Stimulated activated naive B cell treated with anti-CD40 and anti-IgM and Interleukin-4, amounts not matched to agents 10 μg/mL and 1 μg/mL and 100 μg/mL, for 72 hours (primary cell): ENCODE results near the gene UVSSA.
A peak's percentile ranks its signal among the peaks of the same experiment; 100 is the strongest.
"Not testable (repeated sequence)": the region's sequence is repeated elsewhere in the genome, so short reads cannot be mapped to it uniquely, and the experiment has no call there.

Experiments
- ATAC-seq, 2 donors: fragments of 150-1000 bp; cut with Tn5 transposase; replicated peaks; 2 replicates each; pipeline ENCODE4 v1.10.0; 2021; ENCODE audit warnings: moderate library complexity in 1 of 2
- DNase-seq: peaks from one replicate; pipeline ENCODE4 v3.0.0; 2021
- H3K27ac Mint-ChIP-seq: one replicate; pipeline ENCODE4 v1.8.0; 2022; ENCODE audit warnings: mild to moderate bottlenecking, mixed read lengths
- H3K27me3 Mint-ChIP-seq, 2 donors: one replicate each; pipeline ENCODE4 v1.8.0; 2022; ENCODE audit warnings: mixed read lengths in 2 of 2
- H3K36me3 Mint-ChIP-seq, 2 donors: one replicate each; pipeline ENCODE4 v1.8.0; 2022; ENCODE audit warnings: mixed read lengths in 2 of 2, mild to moderate bottlenecking in 1 of 2
- H3K4me1 Mint-ChIP-seq, 2 donors: one replicate each; pipeline ENCODE4 v1.8.0; 2022; ENCODE audit warnings: mixed read lengths in 2 of 2, mild to moderate bottlenecking in 1 of 2
- H3K4me3 Mint-ChIP-seq, 2 donors: one replicate each; pipeline ENCODE4 v1.8.0; 2022; ENCODE audit warnings: mild to moderate bottlenecking in 2 of 2, mixed read lengths in 2 of 2, moderate library complexity in 1 of 2
- H3K9me3 Mint-ChIP-seq, 2 donors: one replicate each; pipeline ENCODE4 v1.8.0; 2022; ENCODE audit warnings: mixed read lengths in 2 of 2, mild to moderate bottlenecking in 1 of 2

Gene UVSSA

GRCh38 chr4:1366371-1367229 lies 19.6 kb downstream of the UVSSA start:
- no peaks in the 10 kb centered on the region for H3K9me3 Mint-ChIP-seq
- no peak overlapping the region for H3K4me3 Mint-ChIP-seq
- ATAC-seq, result no peak
- H3K36me3 Mint-ChIP-seq, result peaks cover 16 to 33% of the 10 kb centered on the region in 2 donors
- H3K27me3 Mint-ChIP-seq, result no peaks in the 10 kb centered on the region
- H3K4me1 Mint-ChIP-seq, result peaks cover 3 to 9% of the 10 kb centered on the region in 2 donors
- DNase-seq, result no peak
- no peak overlapping the region for H3K27ac Mint-ChIP-seq

- Mint-ChIP-seq H3K4me1 (peaks cover 3 to 9% of the 10 kb centered on the region in 2 donors), H3K27ac (no peak overlapping the region), H3K27me3 (no peaks in the 10 kb centered on the region), H3K9me3 (no peaks in the 10 kb centered on the region), H3K36me3 (peaks cover 19 to 37% of the 10 kb centered on the region in 2 donors), H3K4me3 (no peak overlapping the region)
- DNase-seq, result no peak
- no peak for ATAC-seq
Measured at GRCh38 chr4:1367230-1367935, 20.4 kb downstream of the UVSSA start.

- H3K27me3 Mint-ChIP-seq, result no peaks in the 10 kb centered on the region
- H3K4me3 Mint-ChIP-seq, result no peak overlapping the region
- H3K27ac Mint-ChIP-seq, result no peak overlapping the region
- H3K9me3 Mint-ChIP-seq, result no peaks in the 10 kb centered on the region
- ATAC-seq (no peak), DNase-seq (no peak)
- peaks cover 24 to 42% of the 10 kb centered on the region in 2 donors for H3K36me3 Mint-ChIP-seq
- peaks cover 3 to 9% of the 10 kb centered on the region in 2 donors for H3K4me1 Mint-ChIP-seq
Measured at GRCh38 chr4:1367936-1368289, 20.9 kb downstream of the UVSSA start.

- ATAC-seq, result no peak
- Mint-ChIP-seq H3K27ac (no peak overlapping the region), H3K36me3 (peaks cover 27 to 46% of the 10 kb centered on the region in 2 donors), H3K4me3 (no peak overlapping the region), H3K4me1 (peaks cover 3 to 9% of the 10 kb centered on the region in 2 donors), H3K9me3 (no peaks in the 10 kb centered on the region), H3K27me3 (no peaks in the 10 kb centered on the region)
- no peak for DNase-seq
Measured at GRCh38 chr4:1368421-1369090, 21.5 kb downstream of the UVSSA start.

GRCh38 chr4:1369091-1369450 lies 22.1 kb downstream of the UVSSA start:
- DNase-seq (no peak), ATAC-seq (no peak)
- Mint-ChIP-seq H3K4me1 (peaks cover 3 to 9% of the 10 kb centered on the region in 2 donors), H3K9me3 (no peaks in the 10 kb centered on the region), H3K27ac (no peak overlapping the region), H3K4me3 (no peak overlapping the region), H3K27me3 (no peaks in the 10 kb centered on the region), H3K36me3 (peaks cover 32 to 51% of the 10 kb centered on the region in 2 donors)

GRCh38 chr4:1369479-1370079 lies 22.6 kb downstream of the UVSSA start:
- H3K4me3 Mint-ChIP-seq, result no peak overlapping the region
- DNase-seq, result no peak
- no peak for ATAC-seq
- H3K4me1 Mint-ChIP-seq, result peaks cover 3 to 9% of the 10 kb centered on the region in 2 donors
- H3K9me3 Mint-ChIP-seq, result no peaks in the 10 kb centered on the region
- H3K27me3 Mint-ChIP-seq, result no peaks in the 10 kb centered on the region
- H3K27ac Mint-ChIP-seq, result no peak overlapping the region
- H3K36me3 Mint-ChIP-seq, result peaks cover 33 to 52% of the 10 kb centered on the region in 2 donors

- no peak for ATAC-seq
- peaks cover 3 to 7% of the 10 kb centered on the region in 2 donors for H3K4me1 Mint-ChIP-seq
- peaks cover 33 to 58% of the 10 kb centered on the region in 2 donors for H3K36me3 Mint-ChIP-seq
- H3K9me3 Mint-ChIP-seq, result no peaks in the 10 kb centered on the region
- H3K27me3 Mint-ChIP-seq, result no peaks in the 10 kb centered on the region
- no peak overlapping the region for H3K4me3 Mint-ChIP-seq
- no peak overlapping the region for H3K27ac Mint-ChIP-seq
- DNase-seq, result no peak
Measured at GRCh38 chr4:1370321-1371124, 23.5 kb downstream of the UVSSA start.

GRCh38 chr4:1371176-1372165 lies 24.5 kb downstream of the UVSSA start:
- H3K4me3 Mint-ChIP-seq, result no peak overlapping the region
- H3K36me3 Mint-ChIP-seq, result peaks cover 30 to 53% of the 10 kb centered on the region in 2 donors
- ATAC-seq, result no peak
- no peak overlapping the region for H3K27ac Mint-ChIP-seq
- no peaks in the 10 kb centered on the region for H3K4me1 Mint-ChIP-seq
- no peaks in the 10 kb centered on the region for H3K27me3 Mint-ChIP-seq
- no peaks in the 10 kb centered on the region for H3K9me3 Mint-ChIP-seq
- no peak for DNase-seq

- H3K4me1 Mint-ChIP-seq, H3K27ac Mint-ChIP-seq, H3K4me3 Mint-ChIP-seq, H3K27me3 Mint-ChIP-seq, H3K9me3 Mint-ChIP-seq, ATAC-seq, DNase-seq: not testable (repeated sequence)
- peaks cover 26 to 53% of the 10 kb centered on the region in 2 donors for H3K36me3 Mint-ChIP-seq
Measured at GRCh38 chr4:1372576-1372975, 25.6 kb downstream of the UVSSA start.

- DNase-seq (no peak), ATAC-seq (no peak)
- Mint-ChIP-seq H3K9me3 (no peaks in the 10 kb centered on the region), H3K4me3 (no peak overlapping the region), H3K36me3 (peaks cover 20 to 49% of the 10 kb centered on the region in 2 donors), H3K27me3 (no peaks in the 10 kb centered on the region), H3K27ac (peak overlapping the region; percentile 37), H3K4me1 (no peaks in the 10 kb centered on the region)
Measured at GRCh38 chr4:1373892-1374705, 27.1 kb downstream of the UVSSA start.

GRCh38 chr4:1374706-1375045 lies 27.7 kb downstream of the UVSSA start:
- ATAC-seq (no peak), DNase-seq (no peak)
- Mint-ChIP-seq H3K4me1 (no peaks in the 10 kb centered on the region), H3K27ac (no peak overlapping the region), H3K4me3 (no peak overlapping the region), H3K27me3 (no peaks in the 10 kb centered on the region), H3K9me3 (no peaks in the 10 kb centered on the region), H3K36me3 (peaks cover 20 to 45% of the 10 kb centered on the region in 2 donors)

- DNase-seq (no peak), ATAC-seq (no peak)
- no peak overlapping the region for H3K4me3 Mint-ChIP-seq
- no peaks in the 10 kb centered on the region for H3K9me3 Mint-ChIP-seq
- no peak overlapping the region for H3K27ac Mint-ChIP-seq
- H3K4me1 Mint-ChIP-seq, result no peaks in the 10 kb centered on the region
- no peaks in the 10 kb centered on the region for H3K27me3 Mint-ChIP-seq
- H3K36me3 Mint-ChIP-seq, result peaks cover 20 to 40% of the 10 kb centered on the region in 2 donors
Measured at GRCh38 chr4:1375051-1375721, 28.2 kb downstream of the UVSSA start.
